ENCODE results near the gene GAL3ST1. TPM values are rescaled to one million over a fixed set of nuclear protein-coding genes. Genes with fewer than 3 reads are reported as not detected.
A peak's percentile ranks its signal among the peaks of the same experiment; 100 is the strongest.
"Not testable (repeated sequence)": the region's sequence is repeated elsewhere in the genome, so short reads cannot be mapped to it uniquely, and the experiment has no call there.

The GAL3ST1 gene
- total and polyA plus RNA-seq, 2 donors (not counting 1 experiment from before 2014, with no cell fraction given) = 0.06 to 0.17 TPM

- DNase-seq (ENCODE audit: low read depth in 2 of 2) = no peak
- H3K9ac ChIP-seq (ENCODE audit: insufficient read depth, low read length) = no peak overlapping the region
- TF ChIP-seq EZH2 (IDR thresholded peaks at IDR 0.05; ENCODE audit: low read length, missing control alignments) (no peak), CTCF (conservative IDR thresholded peaks at IDR 0.05 in 1 of 2, IDR thresholded peaks at IDR 0.05 in 1 of 2; ENCODE audit: low read depth in 1 of 2, low read length in 2 of 2) (no peak)
- H2AFZ ChIP-seq (ENCODE audit: low read length) = no peak overlapping the region
- H3K4me3 ChIP-seq (replicated peaks in 1 of 4; ENCODE audit: control extremely low read depth in 1 of 4, insufficient read depth in 1 of 4, low read depth in 3 of 4, low read length in 4 of 4) = no peak overlapping the region
- H3K4me2 ChIP-seq (ENCODE audit: extremely low read depth, insufficient read depth, low read length) = no peak overlapping the region
- H3K27ac ChIP-seq (ENCODE audit: insufficient read depth, low read length) = no peak overlapping the region
- H3K27me3 ChIP-seq (ENCODE audit: control insufficient read depth, insufficient read depth, low read length) = peaks cover 5% of the 10 kb centered on the region
- no peaks in the 10 kb centered on the region for H3K4me1 ChIP-seq (ENCODE audit: control insufficient read depth, extremely low read depth, insufficient read depth, low read length)
- no peaks in the 10 kb centered on the region for H4K20me1 ChIP-seq (ENCODE audit: control insufficient read depth, extremely low read depth, insufficient read depth, low read length)
- H3K9me3 ChIP-seq (ENCODE audit: control insufficient read depth, insufficient read depth, low read depth, low read length) = no peaks in the 10 kb centered on the region
- peaks cover 4% of the 10 kb centered on the region for H3K79me2 ChIP-seq (ENCODE audit: control insufficient read depth, insufficient read depth, low read length)
- no peaks in the 10 kb centered on the region for H3K36me3 ChIP-seq (ENCODE audit: control insufficient read depth, insufficient read depth, low read length)
Observed at GRCh38 chr22:30596199-30596598, 21.7 kb upstream of the GAL3ST1 start.

GRCh38 chr22:30592360-30592713 lies 17.9 kb upstream of the GAL3ST1 start:
- H3K27me3 ChIP-seq (ENCODE audit: control insufficient read depth, insufficient read depth, low read length); H2AFZ ChIP-seq (ENCODE audit: low read length); H3K9me3 ChIP-seq (ENCODE audit: control insufficient read depth, insufficient read depth, low read depth, low read length); H4K20me1 ChIP-seq (ENCODE audit: control insufficient read depth, extremely low read depth, insufficient read depth, low read length); H3K9ac ChIP-seq (ENCODE audit: insufficient read depth, low read length); H3K27ac ChIP-seq (ENCODE audit: insufficient read depth, low read length); H3K4me1 ChIP-seq (ENCODE audit: control insufficient read depth, extremely low read depth, insufficient read depth, low read length); DNase-seq (ENCODE audit: low read depth in 2 of 2); H3K36me3 ChIP-seq (ENCODE audit: control insufficient read depth, insufficient read depth, low read length): not testable (repeated sequence)
- H3K79me2 ChIP-seq (ENCODE audit: control insufficient read depth, insufficient read depth, low read length) = peaks cover 25% of the 10 kb centered on the region
- peak overlapping the region in 2 of 4 experiments; percentile 13 to 49 for H3K4me3 ChIP-seq (replicated peaks in 1 of 4; ENCODE audit: control extremely low read depth in 1 of 4, insufficient read depth in 1 of 4, low read depth in 3 of 4, low read length in 4 of 4)
- H3K4me2 ChIP-seq (ENCODE audit: extremely low read depth, insufficient read depth, low read length) = peak overlapping the region; percentile 6

GRCh38 chr22:30591588-30592359 lies 17.3 kb upstream of the GAL3ST1 start, which contains the start of gene PES1:
TSS of gene PES1 (minus strand) at chr22:30591910. CDS start at chr22:30591833, 77 bp downstream.
- peak within 1 kb of the TSS; percentile 95 for H3K4me2 ChIP-seq (ENCODE audit: extremely low read depth, insufficient read depth, low read length)
- H4K20me1 ChIP-seq (ENCODE audit: control insufficient read depth, extremely low read depth, insufficient read depth, low read length) = no peaks in the 10 kb centered on the region
- H3K27me3 ChIP-seq (ENCODE audit: control insufficient read depth, insufficient read depth, low read length) = peaks cover 5% of the 10 kb centered on the region
- H3K9ac ChIP-seq (ENCODE audit: insufficient read depth, low read length) = peak within 1 kb of the TSS; percentile 79
- peak within 1 kb of the TSS; percentile 61 to 99 (median 76) for H3K4me3 ChIP-seq (replicated peaks in 1 of 4; ENCODE audit: control extremely low read depth in 1 of 4, insufficient read depth in 1 of 4, low read depth in 3 of 4, low read length in 4 of 4)
- DNase-seq (ENCODE audit: low read depth in 2 of 2) = peak; percentile 99
- H2AFZ ChIP-seq (ENCODE audit: low read length) = peak within 1 kb of the TSS; percentile 18
- H3K27ac ChIP-seq (ENCODE audit: insufficient read depth, low read length) = peak within 1 kb of the TSS; percentile 90
- TF ChIP-seq CTCF (conservative IDR thresholded peaks at IDR 0.05 in 1 of 2, IDR thresholded peaks at IDR 0.05 in 1 of 2; ENCODE audit: low read depth in 1 of 2, low read length in 2 of 2) = no peak
- TF ChIP-seq EZH2 (IDR thresholded peaks at IDR 0.05; ENCODE audit: low read length, missing control alignments) = no peak
- no peaks in the 10 kb centered on the region for H3K9me3 ChIP-seq (ENCODE audit: control insufficient read depth, insufficient read depth, low read depth, low read length)
- peaks cover 11% of the 10 kb centered on the region for H3K36me3 ChIP-seq (ENCODE audit: control insufficient read depth, insufficient read depth, low read length)
- H3K79me2 ChIP-seq (ENCODE audit: control insufficient read depth, insufficient read depth, low read length) = peaks cover 25% of the 10 kb centered on the region
- peaks cover 7% of the 10 kb centered on the region for H3K4me1 ChIP-seq (ENCODE audit: control insufficient read depth, extremely low read depth, insufficient read depth, low read length)
